HG02885 (cell line): ENCODE measurements around the gene MTHFD1L.

Source experiments
- ATAC-seq: cut with Tn5 transposase; IDR thresholded peaks from one replicate; pipeline ENCODE4 v1.9.1; 2021; ENCODE audit warnings: mild to moderate bottlenecking; ENCODE audit not compliant: unreplicated experiment, poor library complexity

MTHFD1L gene

GRCh38 chr6:150897400-150897943 lies 32.0 kb downstream of the MTHFD1L start:
- peak; percentile 61 for ATAC-seq

DNA sequence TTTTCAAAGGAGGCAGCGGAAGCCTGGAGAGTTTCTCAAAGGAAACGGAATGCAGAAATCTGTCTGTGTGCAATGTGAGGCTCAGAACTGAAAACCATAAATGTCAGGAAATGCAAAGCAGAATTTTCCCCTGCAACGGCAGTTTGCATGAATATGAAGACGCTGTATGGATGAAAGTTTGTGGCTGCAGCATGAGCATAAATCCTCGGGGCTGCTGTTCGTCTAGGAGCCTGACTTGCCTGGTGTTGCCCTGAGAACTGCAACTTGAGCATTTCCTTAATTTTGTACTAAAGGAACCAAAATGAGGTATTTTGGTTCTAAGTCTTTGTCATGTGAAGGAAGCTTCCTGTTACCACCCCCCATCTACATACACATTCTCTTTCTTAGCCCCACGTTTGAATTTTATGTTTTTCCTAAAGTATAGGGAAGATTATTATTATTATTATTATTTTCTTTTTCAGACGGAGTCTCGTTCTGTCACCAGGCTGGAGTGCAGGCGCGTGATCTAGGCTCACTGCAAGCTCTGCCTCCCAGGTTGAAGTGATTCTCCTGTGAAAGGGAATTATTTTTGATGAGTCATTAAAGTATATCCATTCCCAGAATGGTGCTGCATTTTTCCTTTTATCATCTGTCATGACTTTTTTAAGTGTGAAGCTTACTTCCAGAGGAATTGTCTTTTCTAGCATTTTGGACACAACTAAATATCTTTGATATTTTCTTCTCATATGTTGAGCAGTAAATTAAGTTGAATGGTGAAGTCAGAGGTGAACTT lies 33.1 kb downstream of the MTHFD1L start:
- peak; percentile 45 for ATAC-seq

DNA sequence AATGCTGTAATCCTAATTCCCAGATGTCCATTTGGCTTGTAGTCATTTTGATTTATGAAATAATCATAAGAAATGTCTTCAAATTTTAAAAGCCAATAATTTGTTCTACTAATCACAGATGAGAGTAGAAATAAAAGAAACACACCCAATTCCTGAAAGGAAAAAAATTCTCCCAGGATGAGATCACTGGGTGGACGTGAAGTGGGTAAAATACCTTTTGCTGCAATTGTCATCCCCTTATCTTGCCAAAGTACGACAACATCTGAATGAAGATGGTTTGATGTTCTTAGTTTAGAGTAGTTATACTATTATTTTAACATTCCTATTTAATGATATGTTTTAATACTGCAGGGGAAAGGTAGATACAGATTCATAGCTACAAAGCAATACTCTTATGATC lies 33.7 kb downstream of the MTHFD1L start:
- no peak for ATAC-seq

- ATAC-seq, result no peak
Observed at GRCh38 chr6:150900049-150900448, 34.5 kb downstream of the MTHFD1L start.

DNA sequence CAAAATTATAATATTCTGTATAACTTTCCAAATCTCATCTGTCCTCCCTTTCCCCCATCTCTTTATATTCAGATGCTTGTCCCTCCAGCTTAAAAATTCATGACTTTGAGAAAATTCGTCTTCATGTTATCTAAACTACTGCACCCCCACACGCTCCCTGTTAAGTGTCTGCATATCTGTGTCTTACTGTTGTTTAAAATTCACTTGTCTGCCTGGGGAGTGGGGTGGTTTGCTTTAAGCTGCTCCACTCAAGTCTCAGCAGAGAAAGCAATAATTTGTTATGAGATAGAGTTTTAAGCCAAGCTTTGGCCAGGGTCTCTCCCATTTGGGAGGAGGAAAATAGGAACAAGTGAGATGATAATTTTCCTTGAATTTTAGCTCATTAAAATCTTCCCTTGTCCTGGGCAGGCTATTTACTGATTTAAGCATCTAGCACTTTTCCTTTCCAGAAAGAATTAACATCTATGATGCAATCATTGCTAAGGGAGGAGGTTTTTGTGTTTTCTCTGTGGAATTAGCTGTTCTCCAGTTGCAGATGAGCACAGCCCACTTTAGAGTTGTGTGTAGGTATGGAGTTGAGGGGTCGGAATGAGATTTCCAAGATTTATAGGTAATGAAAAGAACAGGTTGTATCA lies 36.8 kb downstream of the MTHFD1L start:
- no peak for ATAC-seq

DNA sequence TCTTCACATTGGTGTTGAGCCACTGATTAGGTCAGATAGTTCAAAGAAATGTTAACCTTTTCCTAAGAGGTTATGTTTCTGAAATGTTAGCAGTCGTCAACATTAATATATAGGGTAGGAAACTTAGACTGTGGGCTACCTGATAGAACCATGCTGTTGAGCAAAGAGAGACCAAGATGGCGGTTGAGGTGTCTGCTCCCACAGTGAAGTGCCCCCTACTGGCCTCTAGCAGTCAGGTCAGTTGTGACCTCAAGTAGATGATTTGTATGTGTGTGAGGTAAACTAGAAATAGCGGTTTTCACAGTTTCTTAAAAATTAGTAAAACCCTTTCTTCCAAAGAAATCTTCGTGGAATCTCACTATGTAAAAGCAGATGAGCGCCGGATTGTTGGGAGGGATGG lies 40.3 kb downstream of the MTHFD1L start:
- no peak for ATAC-seq

- ATAC-seq, result no peak
Observed at GRCh38 chr6:150906641-150907326, 41.3 kb downstream of the MTHFD1L start.

GRCh38 chr6:150907383-150907782 lies 41.9 kb downstream of the MTHFD1L start:
- ATAC-seq, result no peak

- ATAC-seq, result no peak
Observed at GRCh38 chr6:150908901-150909300, 43.4 kb downstream of the MTHFD1L start.

DNA sequence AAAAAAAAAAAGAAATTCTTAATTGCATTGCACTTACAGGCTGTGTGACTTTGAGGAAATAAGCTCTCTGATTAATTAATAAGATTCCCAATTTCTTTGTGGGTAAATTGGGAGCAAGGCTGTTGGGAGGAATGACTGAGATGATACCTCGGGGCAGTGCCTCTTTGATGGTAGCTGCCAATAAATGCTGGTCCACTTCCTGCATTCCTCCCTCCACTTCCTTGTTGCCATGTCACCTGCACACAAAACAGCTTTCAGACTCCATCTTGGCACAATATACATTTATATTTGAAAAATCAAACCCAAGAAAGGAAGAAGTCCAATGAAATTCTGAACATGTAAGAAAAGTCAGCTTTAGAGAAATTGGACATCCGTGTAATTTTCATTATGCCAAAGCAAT lies 45.1 kb downstream of the MTHFD1L start:
- no peak for ATAC-seq

DNA sequence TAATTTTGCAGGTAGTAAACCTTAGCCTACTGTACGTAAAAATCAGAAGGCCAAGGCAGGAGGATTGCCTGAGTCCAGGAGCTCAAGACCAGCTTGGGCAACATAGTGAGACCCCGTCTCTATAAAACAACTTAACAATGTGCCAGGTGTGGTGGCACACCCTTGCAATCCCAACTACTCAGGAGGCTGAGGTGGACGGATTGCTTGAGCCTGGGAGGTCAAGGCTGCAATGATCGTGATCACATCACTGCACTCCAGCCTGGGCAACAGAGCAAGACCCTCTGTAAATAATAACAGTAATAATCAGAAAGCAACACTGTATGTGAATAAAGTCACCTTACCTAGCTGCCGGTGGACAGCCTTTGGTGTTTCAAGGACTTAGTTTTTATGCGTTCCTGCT lies 48.9 kb downstream of the MTHFD1L start:
- ATAC-seq, result no peak

DNA sequence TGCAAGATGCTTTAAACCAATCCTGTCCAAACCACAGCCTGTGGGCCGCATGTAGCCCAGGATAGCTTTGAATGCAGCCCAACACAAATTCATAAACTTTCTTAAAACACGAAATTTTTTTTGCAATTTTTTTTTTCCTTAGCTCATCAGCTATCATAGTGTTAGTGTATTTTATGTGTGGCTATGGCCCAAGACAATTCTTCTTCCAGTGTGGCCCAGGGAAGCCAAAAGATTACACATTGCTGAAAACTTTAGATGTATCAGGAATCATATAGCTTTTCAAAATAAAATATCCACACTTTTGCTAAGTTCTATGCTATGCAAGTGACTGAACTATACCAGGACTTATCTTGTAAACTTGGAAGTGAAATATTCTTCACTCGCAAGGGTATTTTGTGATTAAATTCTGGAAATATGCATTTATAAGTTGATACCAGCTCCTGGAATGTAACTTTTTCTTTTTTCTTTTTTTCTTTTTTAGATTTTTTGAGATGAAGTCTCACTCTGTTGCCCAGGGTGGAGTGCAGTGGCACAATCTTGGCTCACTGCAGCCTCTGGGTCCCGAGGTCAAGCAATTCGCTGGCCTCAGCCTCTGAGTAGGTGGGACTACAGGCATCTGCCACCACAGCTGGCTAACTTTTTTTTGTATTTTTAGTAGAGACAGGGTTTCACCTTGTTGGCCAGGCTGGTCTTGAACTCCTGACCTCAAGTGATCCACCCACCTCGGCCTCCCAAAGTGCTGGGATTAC lies 49.8 kb downstream of the MTHFD1L start:
- ATAC-seq, result no peak

GRCh38 chr6:150915880-150916265 lies 50.4 kb downstream of the MTHFD1L start:
- ATAC-seq, result no peak

DNA sequence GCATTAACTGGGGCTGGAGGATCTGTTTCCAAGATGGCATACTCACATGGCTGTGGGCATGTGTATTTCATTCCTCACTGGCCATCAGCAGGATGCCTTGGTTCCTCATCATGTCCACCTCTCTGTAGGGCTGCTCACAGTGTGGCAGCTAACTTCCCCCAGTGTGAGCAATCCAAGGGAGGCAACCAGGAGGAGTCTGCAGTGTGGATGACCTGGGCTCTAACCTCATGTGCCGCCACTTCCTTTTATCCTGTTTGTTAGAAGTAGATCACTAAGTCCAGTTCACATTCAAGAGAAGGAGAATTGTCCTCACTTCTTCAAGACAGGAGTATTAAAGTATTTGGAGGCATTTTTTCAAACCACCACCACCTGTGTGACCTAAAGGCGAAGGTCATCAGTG lies 54.4 kb downstream of the MTHFD1L start:
- no peak for ATAC-seq

GRCh38 chr6:150922137-150922536 lies 56.6 kb downstream of the MTHFD1L start:
- no peak for ATAC-seq

GRCh38 chr6:150924808-150925589 lies 59.5 kb downstream of the MTHFD1L start:
- ATAC-seq, result no peak

- ATAC-seq, result no peak
Observed at GRCh38 chr6:150925590-150925928, 60.1 kb downstream of the MTHFD1L start.

DNA sequence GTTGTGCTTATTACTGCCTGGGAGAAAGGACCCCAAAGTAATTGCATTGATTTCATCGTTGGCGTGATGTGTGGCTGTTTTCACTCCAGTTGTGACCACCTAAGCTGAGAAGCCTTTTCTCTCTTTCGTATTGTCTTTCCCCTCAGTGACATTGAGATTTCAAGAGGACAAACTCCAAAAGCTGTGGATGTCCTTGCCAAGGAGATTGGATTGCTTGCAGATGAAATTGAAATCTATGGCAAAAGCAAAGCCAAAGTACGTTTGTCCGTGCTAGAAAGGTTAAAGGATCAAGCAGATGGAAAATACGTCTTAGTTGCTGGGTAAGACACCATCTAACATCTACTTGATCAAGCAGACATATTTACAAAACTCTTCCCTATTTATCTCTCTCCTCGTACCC lies 60.5 kb downstream of the MTHFD1L start:
- ATAC-seq, result no peak

- ATAC-seq, result no peak
Observed at GRCh38 chr6:150928882-150929281, 63.4 kb downstream of the MTHFD1L start.

GRCh38 chr6:150929416-150929815 lies 63.9 kb downstream of the MTHFD1L start:
- ATAC-seq, result no peak
